Coronary artery (tissue), 2 donors: Measurements from ENCODE around the gene INHA.

ENCODE experiments used
- DNase-seq: peaks from one replicate; pipeline ENCODE4 v3.0.0-alpha.2; 2017; ENCODE audit warnings: low spot score
- H3K27ac ChIP-seq, 2 donors: fragments of 200-600 bp; sonication (generic); one replicate each; pipeline ENCODE4 v1.5.1; 2016 to 2019
- H3K4me3 ChIP-seq: fragments of 200-600 bp; sonication (generic); 2 replicates; pipeline ENCODE4 v1.5.1; 2016; ENCODE audit warnings: mild to moderate bottlenecking, moderate library complexity
- TF ChIP-seq, protein P1 (sequence below): fragments of 200-600 bp; sonication (generic); IDR thresholded peaks from one replicate; pipeline ENCODE4 v1.5.1; 2019; ENCODE audit warnings: antibody characterized with exemption

The INHA gene, protein sequence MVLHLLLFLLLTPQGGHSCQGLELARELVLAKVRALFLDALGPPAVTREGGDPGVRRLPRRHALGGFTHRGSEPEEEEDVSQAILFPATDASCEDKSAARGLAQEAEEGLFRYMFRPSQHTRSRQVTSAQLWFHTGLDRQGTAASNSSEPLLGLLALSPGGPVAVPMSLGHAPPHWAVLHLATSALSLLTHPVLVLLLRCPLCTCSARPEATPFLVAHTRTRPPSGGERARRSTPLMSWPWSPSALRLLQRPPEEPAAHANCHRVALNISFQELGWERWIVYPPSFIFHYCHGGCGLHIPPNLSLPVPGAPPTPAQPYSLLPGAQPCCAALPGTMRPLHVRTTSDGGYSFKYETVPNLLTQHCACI

DNA sequence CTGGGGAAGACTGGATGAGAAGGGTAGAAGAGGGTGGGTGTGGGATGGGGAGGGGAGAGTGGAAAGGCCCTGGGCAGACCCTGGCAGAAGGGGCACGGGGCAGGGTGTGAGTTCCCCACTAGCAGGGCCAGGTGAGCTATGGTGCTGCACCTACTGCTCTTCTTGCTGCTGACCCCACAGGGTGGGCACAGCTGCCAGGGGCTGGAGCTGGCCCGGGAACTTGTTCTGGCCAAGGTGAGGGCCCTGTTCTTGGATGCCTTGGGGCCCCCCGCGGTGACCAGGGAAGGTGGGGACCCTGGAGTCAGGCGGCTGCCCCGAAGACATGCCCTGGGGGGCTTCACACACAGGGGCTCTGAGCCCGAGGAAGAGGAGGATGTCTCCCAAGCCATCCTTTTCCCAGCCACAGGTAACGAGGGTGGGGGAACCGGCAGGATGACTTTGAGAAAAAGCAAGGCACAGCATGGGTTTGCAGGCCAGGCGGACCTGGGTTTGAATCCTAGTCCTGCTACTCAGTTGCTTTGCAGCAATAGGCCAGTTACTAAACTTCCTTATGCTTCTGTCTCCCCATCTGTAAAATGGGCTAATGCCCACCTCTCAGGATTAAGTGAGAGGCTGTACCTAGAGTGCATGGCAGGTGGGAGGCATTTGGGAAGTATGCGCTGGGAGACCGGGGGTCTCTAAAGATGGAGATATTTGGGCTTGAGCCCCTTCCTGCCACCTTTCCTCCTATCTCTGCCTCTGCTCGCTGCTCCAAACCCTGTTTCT is at the start of gene INHA:
INHA (plus strand) TSS at position 74 of the 765 bp plus-strand sequence; CDS start at position 139, 65 bp downstream.
- H3K27ac ChIP-seq: peak within 1 kb of the TSS; percentile 88 to 93

DNA sequence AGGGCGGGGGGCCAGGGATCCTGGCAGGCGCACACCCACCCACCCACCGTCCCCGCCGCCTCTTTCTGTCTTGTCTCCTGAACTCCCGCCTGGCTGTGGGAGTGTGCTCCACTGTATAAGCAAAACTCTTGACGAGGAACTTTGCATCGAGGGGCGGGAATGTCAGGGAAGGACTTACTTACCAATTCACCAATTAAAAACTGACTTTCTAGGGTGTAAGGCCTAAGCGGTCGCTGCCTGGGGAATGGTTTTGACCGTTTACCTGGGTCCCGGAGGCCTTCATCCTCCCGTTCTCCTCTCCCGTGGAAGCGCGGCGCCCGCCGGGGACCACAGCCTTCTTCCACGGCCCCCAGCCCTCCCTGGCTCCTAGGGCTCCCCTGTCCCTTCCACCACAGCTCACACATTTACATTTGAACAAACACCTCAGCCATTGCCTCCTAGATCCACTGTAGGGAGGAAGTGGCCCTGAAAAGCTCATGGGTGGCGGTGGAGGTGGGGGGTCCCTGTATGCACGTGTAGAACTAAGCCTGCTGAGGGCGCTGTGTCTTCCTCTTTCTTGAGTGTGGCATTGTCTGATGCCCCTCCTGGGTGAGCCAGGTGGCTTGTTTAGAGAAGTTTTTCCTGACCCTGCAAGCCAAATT is 49.0 kb upstream of the INHA start:
- TF ChIP-seq, protein P1, sequence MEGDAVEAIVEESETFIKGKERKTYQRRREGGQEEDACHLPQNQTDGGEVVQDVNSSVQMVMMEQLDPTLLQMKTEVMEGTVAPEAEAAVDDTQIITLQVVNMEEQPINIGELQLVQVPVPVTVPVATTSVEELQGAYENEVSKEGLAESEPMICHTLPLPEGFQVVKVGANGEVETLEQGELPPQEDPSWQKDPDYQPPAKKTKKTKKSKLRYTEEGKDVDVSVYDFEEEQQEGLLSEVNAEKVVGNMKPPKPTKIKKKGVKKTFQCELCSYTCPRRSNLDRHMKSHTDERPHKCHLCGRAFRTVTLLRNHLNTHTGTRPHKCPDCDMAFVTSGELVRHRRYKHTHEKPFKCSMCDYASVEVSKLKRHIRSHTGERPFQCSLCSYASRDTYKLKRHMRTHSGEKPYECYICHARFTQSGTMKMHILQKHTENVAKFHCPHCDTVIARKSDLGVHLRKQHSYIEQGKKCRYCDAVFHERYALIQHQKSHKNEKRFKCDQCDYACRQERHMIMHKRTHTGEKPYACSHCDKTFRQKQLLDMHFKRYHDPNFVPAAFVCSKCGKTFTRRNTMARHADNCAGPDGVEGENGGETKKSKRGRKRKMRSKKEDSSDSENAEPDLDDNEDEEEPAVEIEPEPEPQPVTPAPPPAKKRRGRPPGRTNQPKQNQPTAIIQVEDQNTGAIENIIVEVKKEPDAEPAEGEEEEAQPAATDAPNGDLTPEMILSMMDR: no peak
- Histone ChIP-seq H3K27ac (peak overlapping the region in 1 of 2 donors; percentile 44), H3K4me3 (peak overlapping the region; percentile 67)
- DNase-seq: no peak

More for the DNA sequence above, at the start of gene INHA:
- peak within 1 kb of the TSS; percentile 91 for H3K4me3 ChIP-seq
- no peak for DNase-seq
- TF ChIP-seq, protein P1: no peak

DNA sequence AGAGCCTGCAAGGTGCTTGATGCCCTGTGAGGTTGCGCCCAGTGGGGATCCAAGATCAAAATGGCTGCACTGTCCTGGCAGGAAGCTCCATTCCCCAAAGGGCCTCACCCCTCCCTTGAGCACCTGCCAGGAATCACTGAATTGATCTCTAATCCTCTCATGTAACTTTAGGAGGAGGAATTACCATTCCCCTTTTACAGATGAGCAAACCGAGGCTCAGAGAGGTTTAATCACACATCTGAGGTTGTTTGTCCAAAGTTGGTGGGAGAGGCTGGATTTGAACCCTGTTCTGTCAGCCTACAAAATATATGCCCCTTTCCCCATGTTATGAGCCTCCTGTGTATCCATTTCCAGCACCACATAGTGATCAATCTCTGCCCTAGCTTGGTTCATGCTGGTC is 47.3 kb upstream of the INHA start:
- Histone ChIP-seq H3K27ac (no peak overlapping the region), H3K4me3 (no peak overlapping the region)
- TF ChIP-seq, protein P1: no peak
- DNase-seq: no peak

DNA sequence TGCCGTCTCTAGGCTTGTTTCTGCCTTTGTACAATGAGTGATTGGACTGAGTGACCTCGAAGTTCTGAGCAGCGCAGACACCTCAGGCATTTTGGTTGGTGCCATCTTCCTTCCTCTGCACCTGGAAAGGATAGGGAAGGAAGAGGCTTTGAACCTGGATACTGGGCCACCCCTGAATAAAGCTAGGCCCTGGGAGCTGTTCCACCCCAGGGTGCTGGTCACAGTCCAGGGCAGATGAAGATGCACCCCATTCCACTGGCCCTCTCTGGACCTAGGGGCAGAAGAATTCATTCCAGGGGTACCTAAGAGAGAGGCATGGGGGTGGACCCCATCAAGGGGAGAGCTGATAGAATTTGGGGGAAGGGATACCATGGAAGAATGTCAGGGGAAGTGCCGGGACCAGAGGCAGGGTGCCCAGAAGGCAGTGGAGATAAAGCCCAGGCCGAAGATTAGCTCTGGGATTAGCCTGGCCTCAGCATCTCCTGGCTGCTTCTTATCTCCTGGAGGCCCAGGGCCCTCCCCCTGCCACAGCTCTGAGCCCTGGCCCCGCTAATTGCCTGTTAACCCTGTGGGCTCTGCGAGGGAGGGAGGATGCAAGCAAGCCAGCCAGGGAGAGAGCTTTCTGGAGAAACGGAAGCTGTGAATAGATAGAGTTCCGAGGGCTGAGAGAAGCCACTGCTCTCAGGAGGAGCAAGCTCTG is 46.4 kb upstream of the INHA start:
- H3K4me3 ChIP-seq: no peak overlapping the region
- TF ChIP-seq, protein P1: no peak
- no peak overlapping the region for H3K27ac ChIP-seq
- DNase-seq: no peak

DNA sequence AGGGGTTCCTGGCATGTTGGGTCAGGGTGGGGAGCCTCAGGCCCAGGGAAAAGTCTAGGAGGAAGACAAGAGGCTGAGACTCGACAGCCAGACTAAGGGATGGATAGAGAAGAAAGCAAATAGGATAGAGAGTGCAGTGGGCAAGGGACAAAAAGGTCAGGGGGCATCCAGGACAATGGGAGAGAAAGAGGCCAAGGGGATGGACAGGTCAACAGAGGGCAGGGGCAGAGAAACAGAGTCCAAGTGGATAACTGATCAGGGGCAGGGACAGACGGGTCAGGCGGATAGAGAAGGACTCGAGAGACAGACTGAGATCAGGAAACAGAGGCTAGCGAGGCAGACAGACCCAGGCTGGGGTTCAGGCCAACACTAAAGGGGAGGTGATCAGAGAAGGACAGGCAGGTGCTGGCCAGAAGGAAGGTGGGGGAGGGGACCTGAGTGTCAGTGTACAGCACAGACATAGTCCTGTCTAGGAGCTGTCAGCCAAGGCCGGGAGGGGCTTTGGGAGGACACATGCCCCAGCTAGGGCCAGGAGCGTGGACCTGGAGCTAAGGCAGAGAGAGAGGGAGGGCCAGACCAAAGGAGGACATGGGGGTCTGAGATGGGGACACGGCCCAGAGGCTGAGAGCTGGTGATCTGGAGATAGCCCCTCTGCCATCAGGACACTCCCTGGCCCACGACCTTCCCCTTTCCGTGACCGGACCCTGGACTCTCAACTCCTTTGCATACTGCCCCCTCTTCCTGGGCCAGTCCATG is 45.6 kb upstream of the INHA start:
- TF ChIP-seq, protein P1: no peak
- no peak overlapping the region for H3K27ac ChIP-seq
- H3K4me3 ChIP-seq: no peak overlapping the region
- DNase-seq: no peak

DNA sequence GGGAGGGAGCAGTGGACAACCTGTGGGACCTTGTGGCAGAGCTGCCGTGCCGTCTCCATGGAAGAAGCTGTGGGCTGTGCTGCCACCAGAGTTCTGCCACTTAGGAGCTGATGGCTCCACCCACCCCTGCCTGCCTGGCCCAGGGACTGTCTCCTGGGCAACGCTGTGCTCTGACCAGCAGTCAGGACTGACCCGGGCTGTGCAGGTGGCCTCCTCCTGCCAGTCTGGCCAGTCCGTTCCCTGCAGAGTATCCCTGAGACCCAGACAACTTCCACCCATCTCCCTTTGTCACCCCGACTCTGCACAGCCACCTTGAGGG is 45.1 kb upstream of the INHA start:
- DNase-seq: no peak
- TF ChIP-seq, protein P1: no peak
- H3K27ac ChIP-seq: no peak overlapping the region

More for the DNA sequence above, 45.1 kb upstream of the INHA start:
- no peak overlapping the region for H3K4me3 ChIP-seq
